Measurements from ENCODE around the gene NFATC1. TPM values are rescaled to one million over a fixed set of nuclear protein-coding genes. Genes with fewer than 3 reads are reported as not detected.

Gene NFATC1
- total and polyA plus RNA-seq, 9 donors, result 8.4 to 28.3 (median 12.2) TPM

DNA sequence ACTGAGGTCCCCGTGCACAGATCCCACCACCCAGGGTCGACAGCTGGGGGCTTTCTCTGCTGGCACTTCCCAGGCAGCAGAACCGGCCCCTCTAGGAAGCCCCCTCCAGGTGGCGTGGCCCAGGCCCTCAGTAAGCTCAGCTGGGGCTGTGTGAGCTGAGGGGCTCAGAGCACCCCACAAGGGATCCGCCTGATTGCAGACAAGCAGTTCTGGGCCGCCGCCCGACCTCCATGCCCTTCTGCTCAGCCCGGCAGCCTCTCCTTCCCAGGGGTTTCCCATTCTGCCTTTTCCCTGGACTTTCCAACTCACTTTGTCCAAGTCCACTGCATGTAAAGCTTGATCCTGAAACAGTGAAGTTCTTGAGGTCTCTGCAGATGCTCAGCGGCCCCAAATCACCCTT lies 76.4 kb downstream of the NFATC1 start:
- 89 to 95% (median 94%) methylated on average over 10 of the region's 10 CpGs for WGBS, 3 donors
- no peak overlapping the region for H3K4me3 ChIP-seq
- H3K36me3 ChIP-seq, result no peaks in the 10 kb centered on the region
- no peaks in the 10 kb centered on the region for H3K9me3 ChIP-seq
- DNase-seq, result no peak
- no peak overlapping the region for H3K27ac ChIP-seq
- TF ChIP-seq POLR2A (IDR thresholded peaks at IDR 0.05) (no peak), EP300 (IDR thresholded peaks at IDR 0.05) (no peak)
- TF ChIP-seq, protein P1, sequence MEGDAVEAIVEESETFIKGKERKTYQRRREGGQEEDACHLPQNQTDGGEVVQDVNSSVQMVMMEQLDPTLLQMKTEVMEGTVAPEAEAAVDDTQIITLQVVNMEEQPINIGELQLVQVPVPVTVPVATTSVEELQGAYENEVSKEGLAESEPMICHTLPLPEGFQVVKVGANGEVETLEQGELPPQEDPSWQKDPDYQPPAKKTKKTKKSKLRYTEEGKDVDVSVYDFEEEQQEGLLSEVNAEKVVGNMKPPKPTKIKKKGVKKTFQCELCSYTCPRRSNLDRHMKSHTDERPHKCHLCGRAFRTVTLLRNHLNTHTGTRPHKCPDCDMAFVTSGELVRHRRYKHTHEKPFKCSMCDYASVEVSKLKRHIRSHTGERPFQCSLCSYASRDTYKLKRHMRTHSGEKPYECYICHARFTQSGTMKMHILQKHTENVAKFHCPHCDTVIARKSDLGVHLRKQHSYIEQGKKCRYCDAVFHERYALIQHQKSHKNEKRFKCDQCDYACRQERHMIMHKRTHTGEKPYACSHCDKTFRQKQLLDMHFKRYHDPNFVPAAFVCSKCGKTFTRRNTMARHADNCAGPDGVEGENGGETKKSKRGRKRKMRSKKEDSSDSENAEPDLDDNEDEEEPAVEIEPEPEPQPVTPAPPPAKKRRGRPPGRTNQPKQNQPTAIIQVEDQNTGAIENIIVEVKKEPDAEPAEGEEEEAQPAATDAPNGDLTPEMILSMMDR (IDR thresholded peaks at IDR 0.05), result no peak
- no peaks in the 10 kb centered on the region for H3K27me3 ChIP-seq
- intact Hi-C loops (cut with DNase I), result no loop called here
- H3K4me1 ChIP-seq (ENCODE audit: insufficient read depth), result no peaks in the 10 kb centered on the region

DNA sequence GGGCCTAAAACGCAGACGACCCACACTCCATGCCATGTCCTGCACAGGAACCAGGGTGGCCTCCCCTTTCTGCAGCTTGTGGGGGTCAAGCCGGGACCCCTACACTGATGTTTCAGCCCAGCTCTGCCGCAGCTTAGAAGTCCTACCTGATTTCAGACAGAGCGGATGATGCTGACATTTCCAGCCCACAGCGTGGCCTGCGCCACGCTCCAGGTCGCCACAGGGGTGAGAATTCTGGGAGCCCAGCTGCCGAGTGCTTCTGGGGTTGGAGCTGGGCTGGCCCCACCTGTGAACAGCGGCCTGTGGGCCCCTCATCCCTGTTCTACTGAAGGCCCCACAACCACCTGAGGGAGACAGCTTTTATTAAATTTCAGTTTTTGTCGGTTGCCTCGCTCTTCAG lies 77.2 kb downstream of the NFATC1 start:
- no peak overlapping the region for H3K4me3 ChIP-seq
- intact Hi-C loops (cut with DNase I), result no loop called here
- H3K9me3 ChIP-seq, result no peaks in the 10 kb centered on the region
- H3K27me3 ChIP-seq, result no peaks in the 10 kb centered on the region
- no peaks in the 10 kb centered on the region for H3K36me3 ChIP-seq
- WGBS, 3 donors, result 92 to 97% (median 96%) methylated on average over 13 of the region's 13 CpGs
- no peaks in the 10 kb centered on the region for H3K4me1 ChIP-seq (ENCODE audit: insufficient read depth)
- TF ChIP-seq, protein P1 (IDR thresholded peaks at IDR 0.05), result no peak
- TF ChIP-seq EP300 (IDR thresholded peaks at IDR 0.05) (no peak), POLR2A (IDR thresholded peaks at IDR 0.05) (no peak)
- no peak overlapping the region for H3K27ac ChIP-seq
- DNase-seq, result no peak

DNA sequence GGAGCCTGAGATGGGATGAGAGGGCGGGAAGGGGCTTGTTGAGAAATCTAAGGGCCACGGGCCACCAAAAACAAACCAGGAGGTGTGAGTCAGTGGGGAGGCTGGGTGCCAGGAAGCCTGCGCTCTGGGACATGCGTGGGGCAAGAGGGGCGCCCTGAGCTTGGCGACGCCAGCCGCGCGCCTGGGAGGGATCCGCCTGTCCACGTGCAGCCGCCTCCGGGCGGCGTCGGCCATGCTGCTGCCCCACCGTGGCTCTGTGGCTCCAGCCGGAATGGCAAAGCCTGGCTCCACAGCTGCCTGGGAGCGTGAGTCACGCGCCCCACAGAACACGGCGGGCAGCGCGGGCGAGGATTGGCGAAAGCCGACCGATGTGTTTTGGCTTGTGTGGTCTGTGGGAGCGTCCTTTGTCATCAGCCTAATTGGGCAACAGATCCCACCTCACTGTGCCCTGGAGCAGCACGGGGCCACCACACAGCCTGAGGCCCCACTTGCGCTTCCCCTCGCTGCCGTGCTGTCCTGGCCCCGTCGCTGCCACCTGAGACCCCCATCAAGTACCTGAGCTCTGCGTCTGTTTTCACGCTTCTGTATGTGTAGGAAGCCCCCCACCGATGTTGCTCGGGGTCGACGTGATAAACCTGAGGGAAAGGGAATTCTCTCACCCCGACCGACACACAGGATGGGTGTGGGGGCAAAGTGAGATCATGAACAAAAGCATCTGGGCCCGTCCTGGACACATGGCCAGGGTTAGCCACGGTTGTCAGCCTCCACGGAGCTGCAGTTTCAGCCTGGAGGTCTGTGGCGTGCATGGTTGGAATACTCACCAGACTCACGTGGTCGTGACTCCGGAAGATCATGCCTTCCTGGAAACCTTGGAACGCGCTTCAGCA lies 80.5 kb downstream of the NFATC1 start:
- H3K9me3 ChIP-seq, result no peaks in the 10 kb centered on the region
- WGBS, 3 donors, result 93 to 97% (median 94%) methylated on average over 54 of the region's 54 CpGs
- no peaks in the 10 kb centered on the region for H3K27me3 ChIP-seq
- TF ChIP-seq POLR2A (IDR thresholded peaks at IDR 0.05), result no peak
- DNase-seq, result peak in 1 of 5 donors; percentile 15
- intact Hi-C loops (cut with DNase I), result no loop called here
- H3K4me3 ChIP-seq, result no peak overlapping the region
- H3K4me1 ChIP-seq (ENCODE audit: insufficient read depth), result no peaks in the 10 kb centered on the region
- H3K27ac ChIP-seq, result no peak overlapping the region
- no peaks in the 10 kb centered on the region for H3K36me3 ChIP-seq

DNA sequence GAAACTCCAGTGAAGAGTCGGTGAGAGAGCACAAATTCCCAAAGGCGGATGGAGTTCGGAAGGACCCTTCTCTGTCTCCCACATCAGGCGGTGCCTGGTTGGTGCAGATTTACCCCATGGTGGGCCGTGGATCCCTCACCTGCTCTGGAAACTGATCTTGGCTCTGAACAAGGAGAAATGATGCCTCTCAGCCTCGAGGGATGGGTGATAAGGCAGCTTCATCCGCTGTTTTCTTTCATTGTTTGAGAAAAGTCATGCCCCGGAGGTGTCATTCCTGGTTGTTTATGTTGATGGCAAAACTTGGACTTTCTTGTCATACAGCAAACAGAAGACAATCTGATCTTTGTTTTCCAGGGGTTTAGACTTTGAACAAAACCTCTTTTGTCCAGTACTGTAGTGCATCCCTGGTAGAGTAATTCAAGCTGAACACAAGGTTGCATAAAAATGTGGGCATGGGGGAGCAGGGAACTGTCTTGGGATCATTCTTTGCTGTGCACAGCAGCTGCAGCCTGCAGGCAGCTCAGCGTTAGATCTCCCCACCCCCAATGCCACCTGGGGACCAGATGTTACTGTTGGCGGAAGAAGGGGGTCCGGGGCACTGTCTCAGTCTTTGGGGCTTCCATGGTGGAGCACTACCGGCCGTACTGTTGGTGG lies 81.3 kb downstream of the NFATC1 start:
- H3K27ac ChIP-seq, result no peak overlapping the region
- H3K27me3 ChIP-seq, result no peaks in the 10 kb centered on the region
- H3K4me3 ChIP-seq, result no peak overlapping the region
- TF ChIP-seq POLR2A (IDR thresholded peaks at IDR 0.05) (no peak), EP300 (IDR thresholded peaks at IDR 0.05) (no peak)
- TF ChIP-seq, protein P1 (IDR thresholded peaks at IDR 0.05), result no peak
- 87 to 92% (median 90%) methylated on average over 13 of the region's 13 CpGs for WGBS, 3 donors
- intact Hi-C loops (cut with DNase I), result no loop called here
- DNase-seq, result peak in 1 of 5 donors; percentile 4
- no peaks in the 10 kb centered on the region for H3K36me3 ChIP-seq
- H3K9me3 ChIP-seq, result no peaks in the 10 kb centered on the region
- H3K4me1 ChIP-seq (ENCODE audit: insufficient read depth), result no peaks in the 10 kb centered on the region

Measured in ovary (tissue), 9 donors.